Measurements from ENCODE around the gene ZNF397.

ZNF397 gene

DNA sequence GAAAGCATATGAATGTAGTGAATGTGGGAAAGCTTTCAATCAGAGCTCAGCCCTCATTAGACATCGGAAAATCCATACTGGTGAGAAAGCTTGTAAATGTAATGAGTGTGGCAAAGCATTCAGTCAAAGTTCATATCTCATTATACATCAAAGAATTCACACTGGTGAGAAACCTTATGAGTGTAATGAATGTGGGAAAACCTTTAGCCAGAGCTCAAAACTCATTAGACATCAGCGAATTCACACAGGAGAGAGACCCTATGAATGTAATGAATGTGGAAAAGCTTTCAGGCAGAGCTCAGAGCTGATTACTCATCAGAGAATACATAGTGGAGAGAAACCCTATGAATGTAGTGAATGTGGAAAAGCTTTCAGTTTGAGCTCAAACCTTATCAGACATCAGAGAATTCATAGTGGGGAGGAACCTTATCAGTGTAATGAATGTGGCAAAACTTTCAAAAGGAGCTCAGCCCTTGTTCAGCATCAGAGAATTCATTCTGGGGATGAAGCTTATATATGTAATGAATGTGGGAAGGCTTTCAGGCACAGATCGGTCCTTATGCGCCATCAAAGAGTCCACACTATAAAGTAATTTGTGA, 5.0 kb downstream of the ZNF397 start:
- DNase-seq (ENCODE audit: extremely low read depth, low read depth): no peak
- no peak overlapping the region for H3K4me3 ChIP-seq (replicated peaks; ENCODE audit: low read depth, low read length)
- TF ChIP-seq, protein P1, sequence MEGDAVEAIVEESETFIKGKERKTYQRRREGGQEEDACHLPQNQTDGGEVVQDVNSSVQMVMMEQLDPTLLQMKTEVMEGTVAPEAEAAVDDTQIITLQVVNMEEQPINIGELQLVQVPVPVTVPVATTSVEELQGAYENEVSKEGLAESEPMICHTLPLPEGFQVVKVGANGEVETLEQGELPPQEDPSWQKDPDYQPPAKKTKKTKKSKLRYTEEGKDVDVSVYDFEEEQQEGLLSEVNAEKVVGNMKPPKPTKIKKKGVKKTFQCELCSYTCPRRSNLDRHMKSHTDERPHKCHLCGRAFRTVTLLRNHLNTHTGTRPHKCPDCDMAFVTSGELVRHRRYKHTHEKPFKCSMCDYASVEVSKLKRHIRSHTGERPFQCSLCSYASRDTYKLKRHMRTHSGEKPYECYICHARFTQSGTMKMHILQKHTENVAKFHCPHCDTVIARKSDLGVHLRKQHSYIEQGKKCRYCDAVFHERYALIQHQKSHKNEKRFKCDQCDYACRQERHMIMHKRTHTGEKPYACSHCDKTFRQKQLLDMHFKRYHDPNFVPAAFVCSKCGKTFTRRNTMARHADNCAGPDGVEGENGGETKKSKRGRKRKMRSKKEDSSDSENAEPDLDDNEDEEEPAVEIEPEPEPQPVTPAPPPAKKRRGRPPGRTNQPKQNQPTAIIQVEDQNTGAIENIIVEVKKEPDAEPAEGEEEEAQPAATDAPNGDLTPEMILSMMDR (IDR thresholded peaks at IDR 0.05; ENCODE audit: low read depth, low read length, missing control alignments): no peak

DNA sequence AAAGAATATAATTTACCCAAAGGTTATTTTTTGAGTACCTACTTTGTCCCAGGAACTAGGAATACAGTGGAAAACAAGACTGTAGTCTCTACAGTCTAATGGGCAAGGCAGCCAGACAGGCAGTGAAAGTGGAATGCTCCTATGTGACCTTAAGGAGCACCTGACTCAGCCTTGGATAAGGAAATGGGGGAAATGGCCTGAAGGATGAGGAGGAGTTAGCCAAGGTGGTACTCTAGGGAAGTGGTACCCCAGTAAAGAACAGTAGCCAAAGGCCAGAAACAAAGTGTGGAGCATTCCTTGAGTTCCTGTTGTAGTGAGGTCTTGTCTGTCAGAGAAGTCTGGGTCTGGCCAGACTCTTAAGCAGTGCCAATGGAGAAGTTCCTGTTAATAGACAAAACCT, 6.0 kb downstream of the ZNF397 start:
- no peak overlapping the region for H3K4me3 ChIP-seq (replicated peaks; ENCODE audit: low read depth, low read length)
- no peak for DNase-seq (ENCODE audit: extremely low read depth, low read depth)
- TF ChIP-seq, protein P1 (IDR thresholded peaks at IDR 0.05; ENCODE audit: low read depth, low read length, missing control alignments): no peak

DNA sequence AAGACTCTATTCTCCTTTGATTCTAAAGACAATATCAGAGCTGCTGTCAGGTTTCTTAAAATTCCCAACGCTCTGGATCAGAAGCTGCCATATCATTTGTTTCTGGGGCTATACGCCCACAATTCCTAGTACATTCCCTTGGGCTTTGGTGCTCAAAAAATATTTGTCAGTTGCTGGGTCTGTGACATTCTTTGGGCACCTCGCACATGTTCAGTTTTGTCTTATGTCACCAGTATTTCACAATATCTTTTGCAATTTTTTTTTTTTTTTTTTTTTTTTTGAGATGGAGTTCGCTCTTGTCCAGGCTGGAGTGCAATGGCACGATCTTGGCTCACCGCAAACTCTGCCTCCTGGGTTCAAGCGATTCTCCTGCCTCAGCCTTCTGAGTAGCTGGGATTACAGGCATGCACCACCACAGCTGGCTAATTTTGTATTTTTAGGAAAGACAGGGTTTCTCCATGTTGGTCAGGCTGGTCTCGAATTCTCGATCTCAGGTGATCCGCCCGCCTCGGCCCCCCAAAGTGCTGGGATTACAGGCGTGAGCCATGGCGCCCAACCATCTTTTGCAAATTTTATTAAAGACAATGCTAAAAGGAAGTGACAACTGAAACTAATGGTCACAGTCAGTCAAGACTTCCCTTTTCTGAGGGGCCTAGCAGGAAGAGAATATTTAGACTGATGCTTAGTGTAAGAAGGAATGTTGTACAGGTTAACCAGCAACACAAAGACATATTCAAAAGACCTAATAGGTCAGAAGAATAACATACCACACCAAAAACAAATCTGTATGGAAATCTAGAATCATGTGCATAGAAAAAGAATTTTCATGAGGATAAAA, 6.8 kb downstream of the ZNF397 start:
- no peak overlapping the region for H3K4me3 ChIP-seq (replicated peaks; ENCODE audit: low read depth, low read length)
- TF ChIP-seq, protein P1 (IDR thresholded peaks at IDR 0.05; ENCODE audit: low read depth, low read length, missing control alignments): no peak
- no peak for DNase-seq (ENCODE audit: extremely low read depth, low read depth)

DNA sequence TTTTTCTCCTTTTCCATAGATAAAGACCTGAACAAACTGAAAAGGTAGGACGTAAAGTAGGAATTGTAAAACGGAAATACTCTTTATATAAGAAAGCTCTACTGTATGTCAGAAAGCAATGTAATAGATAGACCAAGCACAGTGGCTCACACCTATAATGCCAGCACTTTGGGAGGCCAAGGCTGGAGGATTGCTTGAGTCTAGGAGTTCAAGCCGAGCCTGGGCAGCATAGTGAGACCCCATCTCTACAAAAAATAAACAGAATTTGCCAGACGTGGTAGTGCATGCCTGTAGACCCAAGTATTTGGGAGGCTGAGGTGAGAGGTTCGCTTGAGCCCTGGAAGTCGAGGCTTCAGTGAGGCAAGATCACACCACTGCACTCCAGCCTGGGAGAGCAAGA, 7.6 kb downstream of the ZNF397 start:
- no peak for DNase-seq (ENCODE audit: extremely low read depth, low read depth)
- H3K4me3 ChIP-seq (replicated peaks; ENCODE audit: low read depth, low read length): no peak overlapping the region
- TF ChIP-seq, protein P1 (IDR thresholded peaks at IDR 0.05; ENCODE audit: low read depth, low read length, missing control alignments): no peak

DNA sequence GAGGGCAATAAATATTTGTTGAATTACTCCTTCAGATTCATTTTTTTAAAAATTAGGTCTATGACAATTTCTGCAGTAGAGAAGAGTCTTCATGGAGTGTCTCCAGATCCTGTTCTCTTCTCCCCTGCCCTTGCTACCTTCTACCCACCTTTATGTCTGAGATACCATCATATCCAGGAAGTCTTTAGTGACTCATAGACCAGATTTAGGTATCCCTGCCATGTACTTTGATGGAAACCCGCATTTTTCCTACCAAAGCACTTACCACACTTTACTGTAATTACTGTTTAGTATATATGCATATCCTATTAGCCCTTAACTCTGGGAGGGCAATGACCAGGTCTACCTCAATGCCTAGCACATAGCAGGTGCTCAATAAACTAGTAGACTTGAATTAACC, 11.6 kb downstream of the ZNF397 start:
- DNase-seq (ENCODE audit: extremely low read depth, low read depth): no peak
- TF ChIP-seq, protein P1 (IDR thresholded peaks at IDR 0.05; ENCODE audit: low read depth, low read length, missing control alignments): no peak

DNA sequence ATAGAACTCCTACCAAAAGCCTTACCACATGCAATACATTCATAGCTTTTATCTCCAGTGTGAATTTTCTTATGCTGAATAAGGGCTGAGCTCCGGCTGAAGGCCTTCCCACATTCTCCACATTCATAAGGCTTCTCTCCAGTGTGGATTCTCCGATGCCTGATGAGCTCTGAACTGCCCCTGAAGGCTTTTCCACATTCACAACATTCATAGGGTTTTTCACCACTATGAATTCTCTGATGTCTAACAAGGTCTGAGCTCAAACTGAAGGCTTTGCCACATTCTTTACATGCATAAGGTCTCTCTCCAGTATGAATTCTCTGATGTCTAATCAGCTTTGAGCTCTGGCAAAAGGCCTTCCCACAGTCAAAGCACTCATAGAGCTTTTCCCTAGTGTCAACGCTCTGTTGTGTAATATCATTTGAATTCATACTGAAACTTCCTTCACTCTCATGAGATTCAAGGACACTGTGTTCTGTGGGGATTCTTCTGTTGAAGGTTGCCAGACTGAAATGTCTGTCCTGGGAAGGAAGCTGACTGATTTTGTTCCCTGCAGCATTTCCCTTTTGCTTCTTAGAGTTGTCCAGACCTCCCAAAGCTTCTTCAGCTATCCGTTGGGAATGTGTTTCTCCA, 12.9 kb downstream of the ZNF397 start:
- no peak for DNase-seq (ENCODE audit: extremely low read depth, low read depth)
- no peak overlapping the region for H3K4me3 ChIP-seq (replicated peaks; ENCODE audit: low read depth, low read length)
- TF ChIP-seq, protein P1 (IDR thresholded peaks at IDR 0.05; ENCODE audit: low read depth, low read length, missing control alignments): no peak

More for the DNA sequence above, 11.6 kb downstream of the ZNF397 start:
- no peak overlapping the region for H3K4me3 ChIP-seq (replicated peaks; ENCODE audit: low read depth, low read length)
